Measurements from ENCODE around the gene SMPD3.

GRCh38 chr16:68473358-68474070, 25.2 kb upstream of the SMPD3 start:
- no peak for TF ChIP-seq POLR2A (IDR thresholded peaks at IDR 0.05)
- TF ChIP-seq CTCF (IDR thresholded peaks at IDR 0.05), result no peak
- TF ChIP-seq POLR2AphosphoS5 (IDR thresholded peaks at IDR 0.05), result no peak
